Esophagus muscularis mucosa (tissue), 3 donors: Measurements from ENCODE around the gene LRRN1.

Source experiments
- CTCF ChIP-seq, 3 experiments: fragments of 200-600 bp in 2 of 3; fragments of 450-650 bp in 1 of 3; sonication (generic) in 2 of 3; IDR thresholded peaks; one replicate each; pipeline ENCODE4 v1.5.1; 2017 to 2019; ENCODE audit warnings: antibody characterized with exemption in 3 of 3, mild to moderate bottlenecking in 2 of 3, moderate library complexity in 1 of 3
- EP300 ChIP-seq: sonication (generic); formaldehyde crosslinking; IDR thresholded peaks from one replicate; pipeline ENCODE4 v1.6.1; 2017; ENCODE audit warnings: antibody characterized with exemption

GRCh38 chr3:3765661-3766060 lies 33.6 kb upstream of the LRRN1 start:
- no peak for TF ChIP-seq CTCF (IDR thresholded peaks at IDR 0.05)
- no peak for TF ChIP-seq EP300
